Stimulated activated CD4-positive, alpha-beta T cell treated with anti-CD3 and anti-CD28 coated beads, Interleukin-4, amount 100 ng/mL, for 1 hour (primary cell): ENCODE data around the gene ADH6.
"Not testable (repeated sequence)": the region's sequence is repeated elsewhere in the genome, so short reads cannot be mapped to it uniquely, and the experiment has no call there.

Experiments used
- DNase-seq: peaks from one replicate; pipeline ENCODE4 v3.0.0-alpha.2; 2020

Gene ADH6

GRCh38 chr4:99219072-99219471 is at the start of gene ADH6:
Gene ADH6 (minus strand): TSS chr4:99219246. CDS start chr4:99219152, 94 bp downstream.
- DNase-seq, result no peak

DNA sequence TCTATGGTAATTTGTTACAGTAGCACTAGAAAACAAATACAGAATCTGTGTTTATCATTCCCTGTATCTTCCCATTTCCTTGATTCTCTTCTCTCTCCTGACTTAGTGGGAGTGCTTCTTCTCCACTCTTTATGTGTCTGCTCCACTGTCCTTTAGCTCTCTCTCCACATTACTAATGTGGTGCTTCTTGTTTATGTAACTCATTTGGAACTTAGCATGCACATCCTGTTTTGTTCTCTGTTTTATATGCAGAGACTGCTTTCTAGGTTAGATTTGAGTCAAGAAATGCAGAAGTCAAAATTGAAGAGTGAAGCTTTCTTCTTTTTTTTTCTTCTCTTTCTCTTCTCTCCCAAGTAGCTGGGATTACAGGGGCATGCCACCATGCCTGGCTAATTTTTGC is 45.9 kb upstream of the ADH6 start:
- DNase-seq, result no peak

- DNase-seq, result no peak
Observed at GRCh38 chr4:99252746-99253145, 33.7 kb upstream of the ADH6 start.

DNA sequence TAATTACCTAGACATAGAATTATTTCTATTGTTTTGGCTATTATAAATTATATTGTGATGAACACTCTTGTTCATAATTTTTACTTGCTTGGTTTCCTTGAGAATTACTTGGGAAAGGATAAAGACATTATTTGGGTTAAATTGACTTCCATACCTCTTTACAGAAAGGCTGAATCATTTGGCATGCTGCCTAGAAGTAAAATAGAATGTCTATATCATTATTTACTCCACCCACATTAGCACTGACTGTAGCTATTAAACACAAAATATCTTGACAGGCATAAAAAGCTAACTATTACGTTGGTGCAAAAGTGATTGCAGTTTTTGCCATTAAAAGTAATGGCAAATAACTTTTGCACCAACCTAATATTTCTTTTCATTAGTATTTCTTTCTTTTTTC is 29.7 kb upstream of the ADH6 start:
- no peak for DNase-seq

DNA sequence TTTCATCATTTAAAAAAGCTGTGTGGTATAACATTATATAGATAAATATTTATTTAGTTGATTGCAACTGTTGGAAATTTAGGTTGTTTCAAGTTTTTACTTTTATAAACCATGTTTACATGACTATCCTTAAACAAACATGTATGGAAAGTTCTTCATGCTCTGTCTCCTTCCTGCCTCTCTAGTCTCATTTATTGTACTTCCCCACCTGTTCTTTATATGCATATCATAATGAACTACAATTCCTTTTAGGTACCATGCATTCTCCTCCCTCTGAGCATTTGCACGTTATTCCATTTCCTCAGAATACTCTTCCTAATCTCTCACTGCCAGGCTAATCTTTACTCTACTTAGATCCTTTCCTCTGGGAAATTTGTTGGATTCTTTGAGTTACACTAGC is 16.9 kb upstream of the ADH6 start:
- no peak for DNase-seq

- DNase-seq, result no peak
Observed at GRCh38 chr4:99234331-99235010, 15.4 kb upstream of the ADH6 start.

DNA sequence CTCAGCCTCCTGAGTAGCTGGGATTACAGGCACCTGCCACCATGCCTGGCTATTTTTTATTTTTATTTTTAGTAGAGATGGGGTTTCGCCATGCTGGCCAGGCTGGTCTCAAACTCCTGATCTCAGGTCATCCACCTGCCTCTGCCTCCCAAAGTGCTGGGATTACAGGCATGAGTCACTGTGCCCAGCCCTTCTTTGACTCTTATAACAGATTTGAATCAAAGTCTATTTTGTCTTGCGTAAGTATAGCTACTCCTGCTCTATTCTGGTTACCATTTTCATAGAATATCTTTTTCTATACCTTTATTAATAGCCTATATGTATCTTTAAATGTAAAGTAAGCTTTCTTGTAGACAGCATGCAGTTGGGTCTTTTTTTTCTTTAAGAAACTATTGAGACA is 14.4 kb upstream of the ADH6 start:
- DNase-seq, result not testable (repeated sequence)

DNA sequence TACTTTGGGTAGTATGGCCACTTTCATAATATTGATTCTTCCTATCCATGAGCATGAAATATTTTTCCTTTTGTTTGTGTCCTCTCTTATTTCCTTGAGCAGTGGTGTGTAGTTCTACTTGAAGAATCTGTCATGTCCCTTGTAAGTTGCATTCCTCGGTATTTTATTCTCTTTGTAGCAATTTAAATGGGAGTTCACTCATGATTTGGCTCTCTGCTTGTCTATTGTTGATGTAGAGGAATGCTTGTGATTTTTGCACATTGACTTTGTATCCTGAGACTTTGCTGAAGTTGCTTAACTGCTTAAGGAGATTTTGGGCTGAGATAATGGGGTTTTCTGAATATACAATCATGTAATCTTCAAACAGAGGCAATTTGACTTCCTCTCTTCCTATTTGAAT is 9.7 kb upstream of the ADH6 start:
- DNase-seq, result not testable (repeated sequence)

GRCh38 chr4:99227646-99228045 is 8.6 kb upstream of the ADH6 start:
- not testable (repeated sequence) for DNase-seq

GRCh38 chr4:99221980-99222379 is 2.9 kb upstream of the ADH6 start:
- no peak for DNase-seq

- no peak for DNase-seq
Observed at GRCh38 chr4:99219479-99219878, 433 bp upstream of the ADH6 start.

DNA sequence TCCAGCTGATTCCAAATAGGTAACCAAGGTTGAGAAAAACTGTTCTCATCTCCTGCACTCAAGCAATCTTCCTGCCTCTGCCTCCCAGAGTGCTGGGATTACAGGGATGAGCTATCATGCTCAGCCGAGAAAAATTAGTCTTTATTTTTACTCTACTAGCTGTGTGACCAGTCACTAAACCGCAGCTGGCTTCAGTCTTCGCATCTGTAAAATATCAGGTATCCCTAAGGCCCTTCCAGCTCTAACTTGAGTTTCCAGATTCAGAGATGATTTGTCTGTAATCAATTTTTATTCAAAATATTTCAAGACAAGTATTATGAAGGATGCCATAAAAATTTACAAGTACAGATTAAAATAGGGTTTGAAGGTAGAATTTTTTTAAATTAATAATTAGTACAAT is 3.5 kb downstream of the ADH6 start:
- DNase-seq, result no peak

GRCh38 chr4:99210789-99211188 is 8.3 kb downstream of the ADH6 start:
- DNase-seq, result no peak

- no peak for DNase-seq
Observed at GRCh38 chr4:99209671-99210070, 9.4 kb downstream of the ADH6 start.

DNA sequence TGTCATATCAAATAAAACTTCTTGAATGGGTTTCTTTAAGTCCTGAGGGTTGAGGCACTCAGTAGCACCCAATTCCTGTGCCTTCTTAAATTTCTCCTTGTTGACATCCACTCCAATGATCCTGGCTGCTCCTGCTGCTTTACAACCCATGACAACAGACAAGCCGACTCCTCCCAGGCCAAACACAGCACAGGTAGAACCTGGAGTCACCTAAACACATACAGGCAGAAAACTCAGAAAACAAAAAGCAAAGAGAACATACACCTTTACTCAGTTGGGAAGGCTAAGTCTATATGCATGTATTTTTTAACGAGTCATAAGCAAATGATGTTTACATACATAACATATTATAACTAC is 10.3 kb downstream of the ADH6 start:
- DNase-seq, result no peak

- no peak for DNase-seq
Observed at GRCh38 chr4:99207911-99208718, 10.9 kb downstream of the ADH6 start.

DNA sequence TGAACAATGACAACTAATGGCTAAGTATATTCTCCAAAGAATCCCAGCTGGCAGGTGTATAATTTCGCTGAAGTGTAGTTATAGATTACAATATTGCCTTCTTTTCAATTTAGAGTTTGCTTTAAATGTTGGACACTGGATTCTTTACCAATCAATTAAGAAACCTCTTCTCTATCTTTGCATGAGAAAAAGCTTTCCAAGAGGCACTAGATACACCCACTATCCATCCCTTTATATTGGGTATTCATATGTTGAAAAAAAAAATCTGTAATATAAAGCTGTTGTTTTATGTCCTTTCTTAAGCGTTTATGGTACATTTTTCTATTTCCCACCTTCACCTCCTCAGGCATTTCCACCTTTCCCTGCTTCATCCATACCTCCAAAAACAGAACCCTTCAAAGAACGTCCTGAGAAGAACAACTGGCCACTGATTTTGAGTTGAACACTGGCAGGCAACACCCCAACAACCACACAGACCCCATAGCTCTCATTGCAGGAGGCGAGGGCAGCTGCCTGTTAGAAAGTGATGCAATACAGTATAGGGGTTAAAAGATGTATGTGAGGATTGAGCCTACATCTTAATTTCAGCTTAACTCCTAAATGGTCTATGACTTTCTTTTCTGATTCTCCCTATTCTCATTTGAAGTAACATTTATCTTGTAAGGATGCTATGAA is 11.8 kb downstream of the ADH6 start:
- DNase-seq, result no peak

DNA sequence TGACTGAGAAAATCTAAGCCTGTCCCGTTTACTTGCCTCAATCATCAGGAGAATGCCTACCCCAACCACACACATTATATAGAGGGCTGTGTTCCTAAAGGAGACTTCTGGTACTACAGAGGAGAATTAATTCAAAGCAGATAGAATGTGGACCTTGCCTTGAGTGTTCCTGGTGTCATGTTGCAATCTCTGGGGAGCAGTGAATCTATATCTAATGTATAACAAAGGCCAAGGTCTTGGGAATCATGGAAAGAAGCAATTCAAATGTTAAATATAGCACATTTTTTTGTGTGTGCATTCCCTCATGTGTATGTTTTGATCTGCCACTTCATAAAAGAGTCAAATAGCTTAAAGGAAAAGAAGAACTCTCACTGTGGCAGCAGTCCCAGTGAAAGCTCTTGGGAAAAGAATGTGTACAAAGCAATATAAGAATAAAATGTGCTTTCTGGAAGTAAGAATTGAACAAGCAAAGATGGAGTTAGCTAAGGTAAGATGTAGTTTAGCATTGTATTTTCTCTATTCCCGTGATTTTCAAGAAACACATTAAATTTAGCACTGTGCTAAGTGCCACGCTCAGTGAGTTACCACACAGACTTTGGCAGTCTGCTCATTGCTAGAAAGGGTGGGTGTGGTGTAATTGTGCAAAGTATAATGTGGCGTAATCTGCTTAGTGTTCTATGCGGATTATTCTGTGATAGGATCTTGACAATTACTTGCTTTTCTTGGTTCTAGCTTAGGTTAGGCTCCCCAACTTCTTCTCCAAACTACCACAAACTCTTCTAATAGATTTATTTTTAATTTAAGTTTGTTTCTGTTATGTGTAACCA is 13.7 kb downstream of the ADH6 start:
- DNase-seq, result no peak

DNA sequence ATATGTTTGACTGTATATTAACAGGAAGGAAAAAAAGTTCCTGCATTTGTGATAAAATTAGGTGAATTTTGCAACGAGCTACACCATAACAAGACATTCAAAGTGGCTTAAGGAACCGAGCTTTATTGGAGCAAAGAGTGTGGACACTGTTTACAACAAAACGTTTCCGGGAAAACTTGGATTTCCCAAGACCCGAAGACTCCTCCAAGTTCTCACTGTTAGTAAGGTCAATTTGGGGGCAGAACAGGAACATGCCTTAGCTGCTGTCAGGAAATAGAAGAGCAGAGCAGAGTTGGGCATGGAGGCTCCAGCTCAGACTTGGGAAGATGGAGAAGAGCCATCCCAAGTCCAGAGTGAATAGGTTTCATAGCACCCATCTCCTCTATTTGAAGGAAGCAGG is 16.5 kb downstream of the ADH6 start:
- DNase-seq, result no peak

GRCh38 chr4:99202094-99202493 is 17.0 kb downstream of the ADH6 start:
- no peak for DNase-seq

GRCh38 chr4:99201690-99202089 is 17.4 kb downstream of the ADH6 start:
- DNase-seq, result no peak

- DNase-seq, result no peak
Observed at GRCh38 chr4:99200138-99200537, 18.9 kb downstream of the ADH6 start.

DNA sequence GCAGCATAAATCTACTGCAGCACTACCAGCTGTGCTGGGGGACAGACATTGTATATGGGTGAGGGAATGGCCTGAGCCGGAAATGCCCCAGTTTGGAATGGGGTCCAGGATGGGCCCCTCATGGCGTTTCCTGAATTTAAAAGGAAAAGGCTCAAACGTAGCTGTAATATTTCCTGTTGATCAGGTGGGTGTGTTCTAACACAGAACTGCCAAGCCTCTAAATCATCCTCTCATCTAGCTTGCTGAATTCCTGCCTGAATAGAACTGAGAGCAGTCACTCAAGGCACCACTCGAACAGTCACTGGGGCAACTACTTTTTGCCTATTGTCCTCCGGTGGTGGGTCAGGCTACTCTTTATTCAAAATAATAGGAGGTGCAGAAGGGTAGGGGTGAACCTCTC is 28.7 kb downstream of the ADH6 start:
- no peak for DNase-seq
